AG09309 (cell line): ENCODE data around the gene MVD.

Experiments used
- DNase-seq: peaks from one replicate; pipeline ENCODE4 v3.0.0-alpha.2; 2010; ENCODE audit warnings: low read depth
- H3K4me3 ChIP-seq: 2 replicates; pipeline ENCODE4 v1.5.1; 2011; ENCODE audit warnings: mild to moderate bottlenecking, low read depth, low read length, moderate library complexity; ENCODE audit not compliant: control insufficient read depth
- TF ChIP-seq, protein P1 (sequence below): IDR thresholded peaks from 2 replicates; pipeline ENCODE4 v1.5.1; 2011; ENCODE audit warnings: mild to moderate bottlenecking, low read depth, low read length, inconsistent platforms; ENCODE audit not compliant: insufficient read depth, control insufficient read depth; ENCODE audit errors: missing control alignments

The MVD gene, protein sequence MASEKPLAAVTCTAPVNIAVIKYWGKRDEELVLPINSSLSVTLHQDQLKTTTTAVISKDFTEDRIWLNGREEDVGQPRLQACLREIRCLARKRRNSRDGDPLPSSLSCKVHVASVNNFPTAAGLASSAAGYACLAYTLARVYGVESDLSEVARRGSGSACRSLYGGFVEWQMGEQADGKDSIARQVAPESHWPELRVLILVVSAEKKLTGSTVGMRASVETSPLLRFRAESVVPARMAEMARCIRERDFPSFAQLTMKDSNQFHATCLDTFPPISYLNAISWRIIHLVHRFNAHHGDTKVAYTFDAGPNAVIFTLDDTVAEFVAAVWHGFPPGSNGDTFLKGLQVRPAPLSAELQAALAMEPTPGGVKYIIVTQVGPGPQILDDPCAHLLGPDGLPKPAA

DNA sequence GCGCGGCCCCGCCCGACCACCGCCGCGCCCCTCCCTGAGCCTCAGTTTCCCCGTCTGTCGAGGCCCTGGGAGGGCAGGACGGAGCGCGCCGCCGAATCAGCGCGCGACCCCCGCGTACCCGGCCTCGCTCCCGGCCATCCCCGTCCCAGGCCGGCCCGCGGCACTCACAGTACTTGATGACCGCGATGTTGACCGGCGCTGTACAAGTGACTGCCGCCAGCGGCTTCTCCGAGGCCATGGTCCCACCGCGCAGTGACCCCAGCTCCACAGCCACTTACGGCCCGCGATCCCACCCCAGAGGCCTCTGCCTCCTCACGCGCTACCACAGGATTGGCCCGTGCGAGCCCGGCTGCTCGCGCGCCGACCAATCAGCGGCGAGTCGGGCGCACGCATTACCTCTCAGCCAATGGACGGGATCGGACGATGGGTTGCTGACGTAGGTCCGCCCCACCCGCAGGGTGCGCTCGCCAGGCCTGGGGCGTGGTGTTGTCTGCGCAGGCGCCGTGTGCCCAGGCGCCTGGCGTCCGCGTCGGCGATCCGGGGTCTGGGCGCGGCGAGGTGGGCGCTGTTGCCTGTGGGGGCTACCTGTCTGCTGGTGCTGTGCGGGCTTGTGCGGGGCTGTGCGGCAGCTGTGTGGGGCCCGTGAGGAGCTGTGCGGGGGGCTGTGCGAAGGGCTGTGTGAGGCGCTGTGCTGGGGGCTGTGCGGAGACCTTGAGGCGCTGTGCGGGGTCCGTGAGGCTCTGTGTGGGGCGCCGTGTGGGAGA lies at the start of gene MVD:
Gene MVD, minus strand, starts transcription at position 249 of the 764 bp plus-strand sequence. Its CDS starts 11 bp downstream, at position 238.
- peak; percentile 85 for DNase-seq

DNA sequence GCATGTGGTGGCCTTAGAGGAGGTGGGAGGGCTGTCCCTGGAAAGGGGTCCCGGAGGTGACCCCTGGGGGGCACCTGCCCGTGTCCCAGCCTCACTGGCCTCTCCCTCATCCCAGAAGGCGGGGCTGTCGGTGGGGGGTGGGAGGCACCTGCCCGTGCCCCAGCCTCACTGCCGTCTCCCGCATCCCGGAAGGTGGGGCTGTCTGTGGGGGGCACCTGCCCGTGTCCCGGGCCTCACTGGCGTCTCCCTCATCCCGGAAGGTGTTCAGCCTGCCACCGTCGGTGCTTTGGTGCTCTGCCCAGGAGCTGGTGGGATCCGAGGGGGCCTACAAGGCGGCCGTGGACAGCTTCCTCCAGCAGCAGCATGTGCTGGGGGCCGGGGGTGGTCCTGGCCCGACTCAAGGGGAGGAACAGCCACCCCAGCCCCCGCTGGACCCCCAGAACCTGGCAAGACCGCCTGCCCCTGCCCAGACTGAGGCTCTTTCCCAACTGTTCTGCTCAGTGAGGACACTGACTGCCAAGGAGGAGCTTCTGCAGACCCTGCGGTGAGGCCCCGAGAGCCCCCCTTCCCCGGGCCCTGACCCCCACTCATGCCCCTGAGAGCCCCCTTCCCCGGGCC lies 49.6 kb upstream of the MVD start:
- DNase-seq = no peak
- H3K4me3 ChIP-seq = no peak overlapping the region
- TF ChIP-seq, protein P1, sequence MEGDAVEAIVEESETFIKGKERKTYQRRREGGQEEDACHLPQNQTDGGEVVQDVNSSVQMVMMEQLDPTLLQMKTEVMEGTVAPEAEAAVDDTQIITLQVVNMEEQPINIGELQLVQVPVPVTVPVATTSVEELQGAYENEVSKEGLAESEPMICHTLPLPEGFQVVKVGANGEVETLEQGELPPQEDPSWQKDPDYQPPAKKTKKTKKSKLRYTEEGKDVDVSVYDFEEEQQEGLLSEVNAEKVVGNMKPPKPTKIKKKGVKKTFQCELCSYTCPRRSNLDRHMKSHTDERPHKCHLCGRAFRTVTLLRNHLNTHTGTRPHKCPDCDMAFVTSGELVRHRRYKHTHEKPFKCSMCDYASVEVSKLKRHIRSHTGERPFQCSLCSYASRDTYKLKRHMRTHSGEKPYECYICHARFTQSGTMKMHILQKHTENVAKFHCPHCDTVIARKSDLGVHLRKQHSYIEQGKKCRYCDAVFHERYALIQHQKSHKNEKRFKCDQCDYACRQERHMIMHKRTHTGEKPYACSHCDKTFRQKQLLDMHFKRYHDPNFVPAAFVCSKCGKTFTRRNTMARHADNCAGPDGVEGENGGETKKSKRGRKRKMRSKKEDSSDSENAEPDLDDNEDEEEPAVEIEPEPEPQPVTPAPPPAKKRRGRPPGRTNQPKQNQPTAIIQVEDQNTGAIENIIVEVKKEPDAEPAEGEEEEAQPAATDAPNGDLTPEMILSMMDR = no peak

More for the DNA sequence above, at the start of gene MVD:
- TF ChIP-seq, protein P1 = peak; percentile 2
- peak within 1 kb of the TSS; percentile 88 for H3K4me3 ChIP-seq

DNA sequence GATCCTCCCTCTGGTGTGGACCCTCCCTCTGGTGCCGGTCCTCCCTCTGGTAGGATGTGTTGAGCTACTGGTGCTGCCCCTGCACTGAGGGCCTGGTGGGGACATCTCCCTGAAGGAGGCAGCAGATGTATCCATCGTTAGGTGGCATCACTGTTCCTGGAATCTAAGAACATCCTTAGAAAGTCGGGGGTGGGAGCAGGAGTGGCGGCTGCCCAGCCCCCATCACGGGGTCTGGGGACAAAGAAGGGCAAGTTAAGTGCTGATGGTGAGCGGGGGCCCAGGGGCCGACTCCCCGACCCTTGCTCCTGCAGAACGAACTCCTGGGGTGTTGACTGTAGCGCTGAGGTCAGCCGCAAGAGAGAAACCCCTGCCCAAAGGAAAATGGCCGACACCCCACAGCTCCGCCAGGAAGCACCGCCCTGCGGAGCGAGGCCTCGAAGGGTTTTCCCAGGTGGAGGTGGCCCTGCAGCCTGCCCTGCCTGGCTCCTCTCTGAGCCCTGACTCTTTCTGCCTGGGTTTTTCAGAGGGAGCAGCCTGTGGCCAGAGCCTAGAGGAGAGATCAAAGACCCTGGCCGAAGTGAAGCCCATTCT lies 49.0 kb upstream of the MVD start:
- no peak overlapping the region for H3K4me3 ChIP-seq
- DNase-seq = no peak
- TF ChIP-seq, protein P1 = no peak

DNA sequence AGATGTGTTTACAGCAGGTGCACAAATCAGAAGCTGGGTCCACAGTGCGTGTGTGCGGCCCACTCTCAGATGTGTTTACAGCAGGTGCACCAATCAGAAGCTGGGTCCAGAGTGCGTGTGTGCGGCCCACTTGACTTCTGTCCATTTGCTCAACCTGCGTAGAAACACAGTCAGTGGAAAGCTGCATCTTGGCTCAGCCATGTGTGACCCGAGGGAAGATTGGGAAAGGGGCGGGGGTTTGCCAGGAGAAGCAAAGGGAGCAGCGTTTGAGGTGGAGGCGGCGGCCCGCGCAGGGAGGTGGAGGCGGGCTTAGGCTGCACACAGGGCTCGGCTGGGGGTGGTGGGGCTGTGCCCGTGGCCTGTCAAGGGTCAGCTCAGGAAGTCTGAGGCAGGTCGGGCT lies 47.7 kb upstream of the MVD start:
- TF ChIP-seq, protein P1 = no peak
- no peak for DNase-seq
- H3K4me3 ChIP-seq = no peak overlapping the region

DNA sequence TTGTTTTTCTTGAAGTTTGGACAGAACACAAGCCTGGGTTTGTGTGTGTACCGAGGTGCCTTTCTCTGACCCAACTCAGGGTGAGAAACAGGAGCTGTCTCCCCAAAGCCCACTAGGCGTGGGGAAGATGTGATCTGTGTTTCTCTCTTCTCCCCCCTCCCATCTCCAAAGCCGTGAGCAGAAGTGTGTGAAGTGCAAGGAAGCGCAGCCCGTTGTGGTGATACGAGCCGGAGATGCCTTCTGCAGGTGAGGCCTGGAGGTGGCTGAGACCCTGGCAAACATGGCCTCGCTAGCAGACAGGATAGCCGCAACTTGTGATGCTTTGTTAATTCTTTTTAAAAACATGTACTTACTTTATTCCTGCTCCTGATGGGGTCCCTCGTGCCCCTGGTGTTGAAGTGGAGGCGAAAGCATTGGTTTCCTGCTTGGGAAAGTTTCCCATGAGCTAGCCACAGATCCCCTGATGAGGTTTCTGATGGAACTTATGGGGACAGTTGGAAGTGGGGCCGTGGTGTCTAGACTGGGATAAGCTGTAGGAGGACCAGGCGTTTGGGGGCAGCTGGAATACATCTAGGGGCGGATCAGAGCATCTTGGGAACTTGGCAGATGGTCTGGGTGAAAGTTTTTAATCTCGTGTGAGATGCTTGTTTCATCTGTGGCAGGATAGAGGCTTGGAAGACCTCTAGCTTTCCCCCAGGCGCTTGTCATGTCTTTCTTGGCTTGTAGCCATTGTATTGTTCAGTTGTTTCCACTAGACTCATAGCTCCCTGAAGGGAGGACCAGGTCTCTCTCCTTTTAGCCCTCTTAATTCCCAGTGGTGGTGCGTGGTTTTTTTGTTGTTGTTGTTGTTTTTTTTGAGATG lies 44.3 kb upstream of the MVD start:
- H3K4me3 ChIP-seq = peak overlapping the region; percentile 90
- TF ChIP-seq, protein P1 = no peak
- no peak for DNase-seq
